HG03097 (cell line): Measurements from ENCODE around the gene UROD.
"Not testable (repeated sequence)": the region's sequence is repeated elsewhere in the genome, so short reads cannot be mapped to it uniquely, and the experiment has no call there.

ENCODE experiments used
- ATAC-seq: cut with Tn5 transposase; IDR thresholded peaks from one replicate; pipeline ENCODE4 v1.9.1; 2021; ENCODE audit not compliant: unreplicated experiment, low FRiP score

UROD gene

DNA sequence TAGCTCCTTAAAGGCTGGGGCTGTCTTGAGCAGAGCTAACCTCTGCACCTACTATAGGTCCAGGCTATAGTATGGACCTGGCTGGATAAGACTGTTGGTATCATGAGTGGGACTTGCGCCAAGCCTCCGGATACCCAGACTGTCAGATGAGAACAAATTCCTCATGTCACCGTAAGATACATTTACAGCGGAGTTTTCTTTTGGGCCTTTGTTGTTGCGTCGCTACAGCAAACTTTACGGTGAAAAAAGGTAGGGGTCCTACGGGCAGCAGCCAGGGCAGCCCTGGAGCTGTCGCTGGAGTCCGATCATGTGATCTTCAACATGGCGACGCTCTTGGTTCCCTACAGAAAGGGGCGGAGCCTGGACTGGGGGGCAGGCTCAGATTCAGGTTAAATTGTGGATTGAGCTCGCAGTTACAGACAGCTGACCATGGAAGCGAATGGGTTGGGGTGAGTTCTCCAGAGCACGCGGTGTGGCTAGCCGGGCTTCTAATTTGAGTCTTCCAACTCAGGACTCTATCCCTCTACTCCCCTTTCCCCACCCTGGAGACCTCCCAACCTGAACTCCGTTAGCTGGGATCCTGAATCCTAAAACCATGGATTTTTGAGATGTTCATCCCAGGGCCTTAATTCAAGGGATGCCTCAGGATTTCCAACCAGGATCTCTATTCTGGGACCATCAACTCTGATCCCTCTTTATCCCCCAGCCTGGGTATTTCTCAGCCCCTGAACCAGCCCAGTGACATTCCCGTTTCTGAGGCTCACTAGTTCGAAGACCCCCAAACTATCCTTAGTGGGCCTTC is at the start of gene UROD:
Gene UROD (plus strand): TSS at position 418 of the 802 bp plus-strand sequence. CDS start 12 bp downstream, at position 430.
- ATAC-seq = peak; percentile 62

DNA sequence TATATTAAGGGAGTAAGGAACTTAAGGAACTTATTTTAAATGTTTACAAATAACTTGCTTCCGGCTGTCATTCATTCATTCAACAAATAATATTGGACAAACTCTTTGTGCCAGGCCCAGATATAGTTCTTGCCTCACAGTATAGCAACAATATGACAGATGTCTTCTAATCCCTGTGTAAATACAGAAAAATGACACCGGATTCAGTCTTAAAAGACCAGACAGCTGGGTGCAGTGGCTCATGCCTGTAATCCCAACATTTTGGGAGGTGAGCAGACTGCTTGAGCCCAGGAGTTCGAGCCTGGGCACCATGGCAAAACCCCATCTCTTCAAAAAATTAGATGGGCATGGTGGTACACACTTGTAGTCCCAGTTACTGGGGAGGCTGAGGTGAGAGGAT is 49.3 kb upstream of the UROD start:
- no peak for ATAC-seq

DNA sequence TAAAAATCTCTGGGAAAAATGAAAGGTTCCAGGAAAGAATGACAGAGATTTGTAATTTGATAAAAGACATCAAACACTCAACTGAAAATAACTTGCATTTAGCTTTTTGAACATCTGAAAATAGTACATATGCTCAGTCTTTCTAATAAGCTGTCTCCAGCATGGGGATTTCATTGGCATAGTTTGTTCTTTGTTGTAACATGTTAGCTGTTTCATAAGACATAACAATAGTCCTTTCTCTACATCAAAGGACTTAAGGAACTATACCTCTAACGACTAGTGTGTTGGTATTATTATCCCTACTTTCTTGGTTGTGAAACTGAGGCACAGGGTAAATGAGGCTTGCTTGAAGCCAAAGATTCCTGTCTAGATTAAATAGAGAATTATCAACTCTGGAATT is 47.7 kb upstream of the UROD start:
- no peak for ATAC-seq

DNA sequence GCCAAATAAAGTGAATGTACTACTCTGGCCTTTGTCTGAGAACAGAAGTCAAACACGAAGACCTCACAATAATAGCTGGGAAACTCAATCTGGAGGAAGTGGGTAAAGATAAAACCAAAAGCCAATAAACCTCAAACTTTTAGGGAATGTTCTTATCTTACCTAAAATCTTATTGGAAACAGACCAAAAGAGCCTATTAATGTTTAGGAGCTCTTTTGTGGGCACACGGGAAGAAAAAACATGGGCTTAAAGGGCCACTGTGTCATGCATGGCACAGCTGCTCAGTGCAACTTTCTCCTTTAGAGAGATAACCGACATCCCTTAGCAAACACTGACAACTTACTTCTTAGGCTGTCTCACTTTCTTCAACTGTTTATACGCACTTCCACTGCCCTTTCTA is 41.7 kb upstream of the UROD start:
- ATAC-seq = no peak

DNA sequence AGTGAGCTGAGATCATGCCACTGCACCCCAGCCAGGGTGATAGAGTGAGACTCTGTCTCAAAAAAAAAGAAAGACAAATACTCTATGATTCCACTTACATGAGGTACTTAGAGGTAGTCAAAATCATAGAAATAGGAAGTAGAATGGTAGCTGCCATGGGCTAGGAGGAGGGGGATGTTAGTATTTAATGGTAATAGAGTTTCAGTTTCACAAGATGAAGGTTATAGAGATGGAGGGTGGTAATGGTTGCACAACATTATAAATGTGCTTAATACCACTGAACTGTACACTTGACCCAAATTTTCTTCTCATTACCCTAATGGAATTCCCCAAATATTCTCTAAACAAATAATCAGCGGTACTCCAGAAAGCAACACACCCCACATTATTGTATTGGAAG is 38.4 kb upstream of the UROD start:
- no peak for ATAC-seq

DNA sequence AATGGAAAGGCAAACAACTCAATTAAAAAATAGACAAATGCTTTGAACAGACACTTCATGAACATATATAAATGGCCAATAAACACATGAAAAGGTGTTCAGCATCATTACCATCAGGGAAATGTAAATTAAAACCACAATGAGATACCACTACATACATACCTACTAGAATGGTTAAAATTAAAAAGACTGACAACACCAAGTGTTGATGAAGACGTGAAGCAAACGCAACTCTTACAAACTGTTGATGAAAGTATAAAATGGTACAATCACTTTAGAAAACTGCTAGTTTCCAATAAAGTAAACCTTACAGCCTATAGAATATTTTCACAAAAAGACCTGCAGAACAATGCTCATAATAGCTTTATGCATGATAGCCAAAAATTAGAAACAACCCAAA is 35.8 kb upstream of the UROD start:
- ATAC-seq = no peak

DNA sequence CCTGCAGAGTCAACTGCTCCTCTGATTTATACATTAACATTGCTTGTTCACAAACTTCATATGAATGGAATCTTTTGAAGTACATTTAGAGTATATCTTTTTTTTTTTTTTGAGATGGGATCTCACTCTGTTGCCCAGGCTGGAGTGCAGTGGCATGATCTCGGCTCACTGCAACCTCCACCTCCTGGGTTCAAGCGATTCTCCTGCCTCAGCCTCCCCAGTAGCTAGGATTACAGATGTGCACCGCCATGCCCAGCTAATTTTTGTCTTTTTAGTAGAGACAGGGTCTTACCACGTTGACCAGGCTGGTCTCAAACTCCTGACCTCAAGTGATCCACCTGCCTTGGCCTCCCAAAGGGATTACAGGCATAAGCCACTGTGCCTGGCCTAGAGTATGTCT is 34.7 kb upstream of the UROD start:
- ATAC-seq = not testable (repeated sequence)

DNA sequence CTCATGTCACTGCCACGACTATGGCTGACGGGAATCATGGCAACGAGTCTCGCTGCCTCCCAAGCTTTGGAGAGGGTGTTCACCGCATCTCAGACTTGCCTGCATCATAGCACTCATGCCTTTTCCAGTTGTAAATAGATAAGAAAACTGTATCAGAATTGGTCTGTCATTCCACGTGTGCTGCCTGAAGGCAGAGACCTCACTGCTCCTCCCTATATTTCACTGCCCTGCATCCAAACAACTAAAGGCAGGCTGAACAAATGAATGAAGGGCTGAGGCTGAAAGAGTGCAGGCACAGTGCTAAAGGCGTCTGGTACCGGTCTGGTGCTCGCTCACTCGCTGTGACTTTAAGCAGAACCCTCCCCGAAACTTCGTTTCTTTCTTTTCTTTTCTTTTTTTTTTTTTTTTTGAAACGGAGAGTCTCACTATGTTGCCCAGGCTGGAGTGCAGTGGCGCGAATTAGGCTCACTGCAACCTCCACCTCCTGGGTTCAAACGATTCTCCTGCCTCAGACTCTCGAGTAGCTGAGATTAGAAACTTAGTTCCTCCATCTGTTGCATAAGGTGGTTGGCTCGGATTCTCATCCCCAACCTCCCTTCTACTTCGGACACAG is 26.2 kb upstream of the UROD start:
- ATAC-seq = no peak

DNA sequence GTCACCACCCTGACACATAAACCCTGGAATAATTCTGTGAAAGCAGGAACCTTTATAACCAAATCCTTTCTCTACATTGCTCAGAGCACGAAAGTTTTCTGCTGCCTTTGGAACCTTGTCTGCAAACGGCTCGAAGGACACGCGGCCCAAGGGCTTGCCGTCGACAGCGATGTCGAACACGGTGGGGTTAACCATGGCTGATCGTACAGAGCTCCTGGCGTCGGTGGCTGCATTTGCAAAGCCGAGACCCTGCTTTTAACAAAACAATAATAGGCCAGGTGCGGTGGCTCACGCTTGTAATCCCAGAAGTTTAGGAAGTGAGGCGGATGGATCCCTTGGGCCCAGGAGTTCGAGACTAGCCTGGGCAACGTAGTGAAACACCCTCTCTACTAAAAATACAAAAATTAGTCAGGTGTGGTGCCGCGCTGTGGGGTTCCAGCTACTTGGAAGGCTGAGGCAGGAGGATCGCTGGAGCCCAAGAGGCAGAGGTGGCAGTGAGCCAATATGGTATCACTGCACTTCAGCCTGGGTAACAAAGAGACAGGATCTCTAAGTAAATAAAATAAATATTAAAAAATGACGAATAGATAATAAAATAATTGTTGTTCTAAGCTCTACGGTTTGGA is 23.4 kb upstream of the UROD start:
- no peak for ATAC-seq

DNA sequence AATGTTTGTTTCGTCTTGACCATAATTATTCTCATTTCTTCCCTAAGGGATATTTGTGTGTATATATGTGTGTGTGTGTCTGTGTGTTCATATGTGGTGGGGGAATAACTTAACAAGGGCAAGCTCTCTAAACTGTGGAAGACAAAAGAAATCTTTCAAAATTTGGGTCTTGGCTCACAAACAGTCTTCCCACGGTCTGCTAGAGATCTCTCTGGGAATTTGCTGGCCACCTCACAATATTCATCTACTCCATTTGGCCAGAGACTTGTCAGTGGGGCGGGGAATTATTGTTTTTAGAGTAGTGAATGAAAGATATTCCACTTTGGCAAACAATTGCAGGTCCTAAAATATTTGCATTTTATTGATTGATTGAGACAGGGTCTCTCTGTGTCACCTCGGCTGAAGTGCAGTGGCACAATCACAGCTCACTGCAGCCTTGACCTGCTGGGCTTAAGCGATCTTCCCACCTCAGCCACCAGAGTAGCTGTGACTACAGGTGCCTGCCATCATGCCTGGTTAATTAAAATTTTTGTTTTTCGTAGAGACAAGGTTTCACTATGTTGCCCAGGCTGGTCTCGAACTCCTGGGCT is 17.6 kb upstream of the UROD start:
- ATAC-seq = no peak

DNA sequence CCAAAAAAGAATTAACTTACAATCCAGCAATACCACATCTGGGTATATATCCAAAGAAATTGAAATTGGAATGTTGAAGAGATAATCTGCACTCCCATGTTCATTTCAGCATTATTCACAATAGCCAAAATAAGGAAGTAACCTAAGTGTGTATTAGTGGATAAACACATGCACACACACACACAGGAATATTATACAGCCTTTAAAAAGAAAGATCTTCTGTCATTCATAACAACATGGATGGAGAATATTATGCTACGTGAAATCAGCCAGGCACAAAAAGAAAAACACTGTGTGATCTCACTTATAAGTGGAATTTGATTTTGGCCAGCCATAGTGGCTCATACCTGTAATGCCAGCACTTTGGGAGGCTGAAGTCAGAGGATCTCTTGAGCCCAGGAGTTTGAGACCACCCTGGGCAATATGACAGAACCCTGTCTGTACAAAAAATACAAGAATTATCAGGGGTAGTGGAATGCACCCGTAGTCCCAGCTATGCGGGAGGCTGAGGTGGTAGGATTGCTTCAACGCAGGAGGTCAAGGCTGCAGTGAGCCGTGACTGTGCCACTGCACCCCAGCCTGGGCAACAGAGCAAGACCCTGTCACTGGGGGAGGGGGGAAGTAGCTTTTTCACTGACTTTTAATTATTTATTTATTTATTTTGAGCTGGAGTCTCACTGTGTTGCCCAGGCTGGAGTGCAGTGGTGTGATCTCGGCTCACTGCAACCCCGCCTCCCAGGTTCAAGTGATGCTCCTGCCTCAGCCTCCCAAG is 16.4 kb upstream of the UROD start:
- ATAC-seq = no peak

DNA sequence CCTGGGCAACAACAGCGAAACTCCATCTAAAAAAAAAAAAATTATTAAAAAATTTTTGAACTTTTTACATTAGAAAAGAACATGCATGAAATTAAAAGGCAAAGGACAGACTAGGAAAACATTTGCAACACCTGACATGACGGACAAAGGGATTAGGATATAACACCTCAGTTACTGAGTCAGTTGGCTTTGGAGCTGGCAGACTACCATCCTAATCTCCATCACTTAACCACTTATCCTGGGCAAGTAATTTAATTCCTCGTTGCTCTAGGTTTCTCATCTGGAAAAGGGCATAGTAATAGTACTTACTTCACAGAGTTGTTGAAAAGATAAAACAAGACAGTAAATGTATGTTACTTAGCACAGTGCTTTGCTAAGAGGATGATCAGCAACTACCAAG is 12.8 kb upstream of the UROD start:
- no peak for ATAC-seq

DNA sequence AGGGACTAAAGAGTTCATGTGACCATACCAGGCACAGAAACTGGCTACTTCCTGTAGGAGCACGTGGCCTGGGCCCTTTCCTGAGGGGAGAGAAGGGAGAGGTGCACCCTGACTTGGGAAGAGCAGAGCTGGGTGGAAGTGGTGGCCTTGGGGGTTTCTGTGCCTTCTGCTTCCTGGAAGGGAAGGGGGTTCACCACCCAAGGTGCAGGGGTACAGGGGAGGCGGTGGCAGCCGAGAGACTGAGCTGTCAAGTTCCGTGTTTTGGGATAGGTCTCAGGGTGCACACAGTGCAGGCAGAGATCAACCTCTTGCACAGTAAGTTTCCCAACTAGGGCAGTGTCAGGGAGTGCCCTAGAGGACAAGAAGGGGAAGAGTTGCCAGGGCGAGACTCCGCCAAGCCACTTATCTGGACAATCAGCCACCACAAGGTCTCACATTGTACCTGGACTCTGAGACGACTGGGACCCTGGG is 11.0 kb upstream of the UROD start:
- no peak for ATAC-seq

DNA sequence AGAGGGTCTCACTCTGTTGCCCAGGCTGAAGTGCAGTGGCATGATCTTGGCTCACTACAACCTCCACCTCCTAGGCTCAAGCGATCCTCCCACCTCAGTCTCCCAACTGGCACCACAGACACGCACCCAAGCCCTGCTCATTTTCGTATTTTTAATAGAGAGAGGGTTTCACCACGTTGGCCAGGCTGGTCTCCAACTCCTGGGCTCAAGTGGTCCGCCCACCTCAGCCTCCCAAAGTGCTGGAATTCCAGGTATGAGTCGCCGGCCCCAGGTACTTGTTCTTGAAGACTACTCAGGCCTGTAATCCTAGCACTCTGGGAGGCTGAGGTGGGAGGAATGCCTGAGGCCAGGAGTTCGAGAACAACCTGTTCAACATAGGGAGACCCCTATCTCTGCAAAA is 10.5 kb upstream of the UROD start:
- ATAC-seq = not testable (repeated sequence)

DNA sequence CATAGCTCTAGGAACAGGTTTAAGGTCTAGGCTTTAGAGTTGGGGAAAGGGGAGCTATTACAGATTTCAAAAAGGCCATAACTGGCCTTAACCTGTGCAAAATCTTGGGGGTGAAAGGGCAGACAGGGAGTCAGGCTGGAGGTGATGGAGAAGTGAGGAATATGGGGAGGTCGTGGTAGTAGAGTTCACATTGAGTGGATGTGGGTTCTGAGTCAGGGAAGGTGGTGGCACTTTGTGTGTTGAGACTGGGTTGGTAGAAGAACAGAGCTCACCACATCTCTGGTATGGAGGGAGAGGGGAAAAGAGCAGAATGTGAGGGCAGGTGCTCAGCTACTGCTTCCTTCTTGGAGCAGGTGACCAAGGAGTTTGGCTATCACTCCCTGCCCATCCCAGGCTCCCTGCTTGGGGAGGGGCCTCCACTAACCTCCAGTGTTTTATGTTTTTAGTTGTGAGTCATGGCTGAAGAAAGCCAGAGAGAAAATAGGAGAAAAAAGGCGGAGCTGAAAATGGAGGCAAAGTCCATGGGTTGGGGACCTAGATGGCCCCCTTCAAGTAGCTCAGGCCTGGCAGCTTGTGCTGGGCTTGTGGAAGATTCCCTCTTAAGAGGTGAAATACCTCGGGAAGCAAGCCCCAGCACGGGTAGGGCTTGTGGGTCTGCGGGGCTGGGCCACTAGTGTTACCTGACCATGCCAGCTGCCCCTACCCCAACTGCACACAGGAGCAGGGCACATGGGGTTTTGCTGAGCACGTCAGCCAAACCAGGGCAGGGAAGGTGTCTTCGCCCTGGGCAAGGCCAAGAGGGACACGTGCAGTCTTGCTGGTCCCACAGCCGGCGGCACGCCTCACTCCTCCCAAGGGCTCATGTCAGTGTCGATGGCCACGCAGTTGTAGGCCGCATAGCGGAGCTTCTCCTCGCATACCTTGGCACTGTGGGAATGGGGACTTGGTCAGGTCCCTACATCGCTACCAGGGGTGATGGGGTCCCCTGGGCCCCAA is 9.1 kb upstream of the UROD start:
- ATAC-seq = no peak

DNA sequence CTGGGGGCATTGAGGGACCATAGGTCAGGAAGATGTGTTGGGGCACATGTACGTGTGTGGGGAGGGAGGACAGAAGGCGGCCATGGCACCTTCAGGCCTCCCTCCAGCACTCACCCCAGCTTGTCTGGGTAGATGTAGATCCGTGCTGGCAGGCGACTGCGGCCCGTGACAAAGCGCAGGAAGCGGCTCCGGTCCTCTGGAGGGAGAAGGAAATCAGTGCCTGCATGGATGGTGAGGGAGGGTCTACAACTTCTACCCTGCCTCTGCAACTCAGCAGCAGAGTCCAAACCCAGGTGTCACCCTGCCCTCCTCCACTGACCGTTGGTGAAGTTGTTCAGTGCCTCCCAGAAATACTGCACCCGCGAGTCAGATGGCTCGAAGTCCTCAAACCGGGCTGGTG is 8.3 kb upstream of the UROD start:
- ATAC-seq = no peak

DNA sequence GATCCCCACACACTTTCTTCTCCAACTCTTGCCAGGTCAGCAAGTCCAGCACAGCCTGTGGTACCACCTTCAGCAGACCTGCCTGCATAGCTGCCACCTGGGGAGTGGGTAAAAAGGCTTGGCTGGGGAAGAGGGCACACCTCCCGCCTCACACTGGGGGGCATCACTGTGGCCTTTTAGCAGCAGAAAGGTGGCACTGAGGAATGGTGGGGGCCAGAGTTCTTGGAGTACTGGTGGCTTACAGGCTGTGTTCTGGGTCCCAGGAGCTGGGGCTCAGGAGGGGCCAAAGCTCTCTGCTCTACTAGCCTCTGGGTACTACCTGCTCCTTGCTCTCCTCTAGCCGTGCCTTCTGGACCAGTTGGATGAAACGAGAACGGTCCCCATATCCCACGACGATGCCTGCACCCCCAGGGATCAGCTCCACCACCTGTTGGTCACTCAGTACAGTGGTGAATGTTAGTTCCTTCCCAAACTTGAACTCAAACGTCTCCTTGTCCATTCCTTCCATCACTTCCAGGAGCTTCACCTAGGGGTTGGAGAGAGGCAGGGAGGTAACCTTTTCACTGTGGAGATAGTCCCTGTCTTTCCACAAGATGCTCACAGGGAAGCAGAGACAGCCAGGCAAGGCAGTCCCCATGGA is 7.7 kb upstream of the UROD start:
- no peak for ATAC-seq

DNA sequence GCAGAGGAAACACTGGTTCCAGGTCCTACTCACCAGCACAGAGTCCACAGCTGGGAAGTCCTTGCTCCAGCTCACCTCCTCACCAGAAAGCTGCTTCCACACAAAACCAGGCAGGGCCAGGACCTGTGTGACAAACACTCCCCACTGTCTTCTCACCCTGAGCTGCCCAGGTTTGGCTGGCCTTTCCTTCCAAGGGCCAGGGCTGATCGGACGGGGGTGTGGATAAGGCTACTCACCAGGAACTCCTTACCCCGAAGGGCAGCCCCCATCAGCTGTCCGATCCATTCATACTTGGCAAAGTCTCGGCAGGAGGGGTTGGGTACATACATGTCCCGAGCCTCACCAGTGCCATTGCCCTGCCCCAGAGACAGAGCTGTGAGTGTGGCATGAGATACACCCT is 6.3 kb upstream of the UROD start:
- ATAC-seq = no peak

DNA sequence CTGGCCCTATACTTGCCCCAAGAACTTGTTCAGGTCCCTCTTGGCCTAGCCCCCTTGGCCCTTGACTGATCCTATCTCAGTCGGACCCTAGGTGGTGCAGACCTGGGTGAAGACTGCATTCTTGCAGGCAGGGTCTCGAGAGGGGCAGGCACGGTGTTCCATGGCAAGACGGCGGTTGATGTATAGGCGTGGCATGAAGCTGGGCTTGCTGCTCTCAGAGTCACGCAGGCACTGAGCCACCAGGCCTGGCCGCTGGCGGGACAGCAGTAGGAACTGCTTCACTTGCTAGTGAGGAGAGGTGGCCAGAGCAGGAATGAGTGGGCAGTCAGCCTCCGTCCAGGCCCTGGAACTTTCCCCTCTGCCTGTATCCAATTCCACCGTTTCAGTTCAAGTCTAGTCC is 4.7 kb upstream of the UROD start:
- ATAC-seq = no peak
